ENCODE measurements around the gene ABCA13. TPM values are rescaled to one million over a fixed set of nuclear protein-coding genes. Genes with fewer than 3 reads are reported as not detected.

Gene ABCA13
- total RNA-seq, 2 donors from 2014 or later, result not detected

GRCh38 chr7:48522692-48523091 is 351.4 kb downstream of the ABCA13 start:
- H3K4me1 ChIP-seq, result no peaks in the 10 kb centered on the region
- H3K27ac ChIP-seq, result no peak overlapping the region
- no peaks in the 10 kb centered on the region for H3K9me3 ChIP-seq
- TF ChIP-seq CTCF (IDR thresholded peaks at IDR 0.05), result no peak
- no peaks in the 10 kb centered on the region for H3K27me3 ChIP-seq
- no peak overlapping the region for H3K4me3 ChIP-seq
- no peaks in the 10 kb centered on the region for H3K36me3 ChIP-seq
- DNase-seq (ENCODE audit: low spot score), result no peak

- no peak for DNase-seq (ENCODE audit: low spot score)
- TF ChIP-seq CTCF (IDR thresholded peaks at IDR 0.05), result no peak
- H3K4me1 ChIP-seq, result no peaks in the 10 kb centered on the region
Measured at GRCh38 chr7:48525736-48526732, 354.8 kb downstream of the ABCA13 start.

GRCh38 chr7:48528646-48529045 is 357.4 kb downstream of the ABCA13 start:
- Histone ChIP-seq H3K27me3 (no peaks in the 10 kb centered on the region), H3K4me1 (no peaks in the 10 kb centered on the region), H3K27ac (no peak overlapping the region), H3K4me3 (no peak overlapping the region), H3K36me3 (no peaks in the 10 kb centered on the region), H3K9me3 (no peaks in the 10 kb centered on the region)
- TF ChIP-seq CTCF (IDR thresholded peaks at IDR 0.05), result no peak
- DNase-seq (ENCODE audit: low spot score), result no peak

More at GRCh38 chr7:48525736-48526732, 354.8 kb downstream of the ABCA13 start:
- Histone ChIP-seq H3K36me3 (no peaks in the 10 kb centered on the region), H3K4me3 (no peak overlapping the region), H3K27ac (no peak overlapping the region), H3K9me3 (no peaks in the 10 kb centered on the region), H3K27me3 (no peaks in the 10 kb centered on the region)

GRCh38 chr7:48537561-48537960 is 366.3 kb downstream of the ABCA13 start:
- Histone ChIP-seq H3K36me3 (no peaks in the 10 kb centered on the region), H3K27ac (no peak overlapping the region), H3K27me3 (no peaks in the 10 kb centered on the region), H3K4me1 (no peaks in the 10 kb centered on the region), H3K9me3 (peaks cover 0 to 15% of the 10 kb centered on the region in 2 donors), H3K4me3 (no peak overlapping the region)
- TF ChIP-seq CTCF (IDR thresholded peaks at IDR 0.05), result no peak
- no peak for DNase-seq (ENCODE audit: low spot score)

- no peak for TF ChIP-seq CTCF (IDR thresholded peaks at IDR 0.05)
- DNase-seq (ENCODE audit: low spot score), result no peak
- Histone ChIP-seq H3K27ac (no peak overlapping the region), H3K36me3 (no peaks in the 10 kb centered on the region), H3K4me3 (no peak overlapping the region), H3K4me1 (no peaks in the 10 kb centered on the region), H3K9me3 (peaks cover 0 to 15% of the 10 kb centered on the region in 2 donors), H3K27me3 (no peaks in the 10 kb centered on the region)
Measured at GRCh38 chr7:48540746-48541145, 369.5 kb downstream of the ABCA13 start.

Data from right atrium auricular region (tissue), 2 donors.